ENCODE results near the gene SLC12A5. TPM values are rescaled to one million over a fixed set of nuclear protein-coding genes. Genes with fewer than 3 reads are reported as not detected.

The SLC12A5 gene
- total RNA-seq, 1 donor from 2014 or later: 9.6 TPM

DNA sequence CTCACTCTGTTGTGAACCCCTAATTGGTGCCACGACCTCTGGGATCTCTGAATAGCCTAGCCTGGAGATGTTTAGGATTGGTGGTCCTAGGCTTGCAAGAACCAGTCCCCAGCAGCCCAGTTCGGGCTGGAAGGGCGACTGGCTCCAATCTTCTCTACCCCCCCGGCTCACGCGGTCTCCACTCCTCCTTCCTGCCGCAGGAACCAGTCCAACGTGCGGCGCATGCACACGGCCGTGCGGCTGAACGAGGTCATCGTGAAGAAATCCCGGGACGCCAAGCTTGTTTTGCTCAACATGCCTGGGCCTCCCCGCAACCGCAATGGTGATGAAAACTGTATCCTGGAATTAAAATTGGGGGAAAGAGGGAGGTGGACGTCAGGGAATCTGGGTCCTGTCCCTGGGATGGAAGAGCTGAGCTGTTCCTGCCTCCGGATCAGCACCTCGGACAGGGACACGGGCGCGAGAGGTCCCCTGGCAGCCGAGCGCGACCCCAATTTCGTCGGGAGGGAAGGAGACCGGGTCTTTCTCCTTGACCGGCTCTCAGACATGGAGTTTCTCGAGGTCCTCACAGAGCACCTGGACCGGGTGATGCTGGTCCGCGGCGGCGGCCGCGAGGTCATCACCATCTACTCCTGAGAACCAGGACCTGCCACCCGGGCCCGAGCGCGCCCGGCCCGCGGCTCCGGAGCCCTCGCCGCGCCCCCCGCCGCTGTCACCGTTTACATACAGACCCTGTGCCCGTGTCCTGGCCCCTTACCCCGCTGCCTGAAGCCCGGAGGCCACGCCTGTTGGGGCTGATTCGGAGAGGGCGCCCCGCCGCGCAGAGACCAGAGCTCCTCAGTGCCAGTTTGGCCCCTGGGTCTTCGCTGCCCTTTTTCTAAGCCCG, 28.2 kb downstream of the SLC12A5 start:
- Mint-ChIP-seq H3K27ac (ENCODE audit: unreplicated experiment) (no peak overlapping the region), H3K27me3 (ENCODE audit: low read depth) (peaks cover 77% of the 10 kb centered on the region), H3K4me3 (no peak overlapping the region), H3K36me3 (ENCODE audit: low read depth) (peaks cover 21% of the 10 kb centered on the region), H3K4me1 (peaks cover 17% of the 10 kb centered on the region), H3K9me3 (no peaks in the 10 kb centered on the region)
- TF ChIP-seq, protein P1, sequence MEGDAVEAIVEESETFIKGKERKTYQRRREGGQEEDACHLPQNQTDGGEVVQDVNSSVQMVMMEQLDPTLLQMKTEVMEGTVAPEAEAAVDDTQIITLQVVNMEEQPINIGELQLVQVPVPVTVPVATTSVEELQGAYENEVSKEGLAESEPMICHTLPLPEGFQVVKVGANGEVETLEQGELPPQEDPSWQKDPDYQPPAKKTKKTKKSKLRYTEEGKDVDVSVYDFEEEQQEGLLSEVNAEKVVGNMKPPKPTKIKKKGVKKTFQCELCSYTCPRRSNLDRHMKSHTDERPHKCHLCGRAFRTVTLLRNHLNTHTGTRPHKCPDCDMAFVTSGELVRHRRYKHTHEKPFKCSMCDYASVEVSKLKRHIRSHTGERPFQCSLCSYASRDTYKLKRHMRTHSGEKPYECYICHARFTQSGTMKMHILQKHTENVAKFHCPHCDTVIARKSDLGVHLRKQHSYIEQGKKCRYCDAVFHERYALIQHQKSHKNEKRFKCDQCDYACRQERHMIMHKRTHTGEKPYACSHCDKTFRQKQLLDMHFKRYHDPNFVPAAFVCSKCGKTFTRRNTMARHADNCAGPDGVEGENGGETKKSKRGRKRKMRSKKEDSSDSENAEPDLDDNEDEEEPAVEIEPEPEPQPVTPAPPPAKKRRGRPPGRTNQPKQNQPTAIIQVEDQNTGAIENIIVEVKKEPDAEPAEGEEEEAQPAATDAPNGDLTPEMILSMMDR (conservative IDR thresholded peaks at IDR 0.05): no peak
- peak; percentile 65 for DNase-seq (ENCODE audit: low read depth, low spot score)

DNA sequence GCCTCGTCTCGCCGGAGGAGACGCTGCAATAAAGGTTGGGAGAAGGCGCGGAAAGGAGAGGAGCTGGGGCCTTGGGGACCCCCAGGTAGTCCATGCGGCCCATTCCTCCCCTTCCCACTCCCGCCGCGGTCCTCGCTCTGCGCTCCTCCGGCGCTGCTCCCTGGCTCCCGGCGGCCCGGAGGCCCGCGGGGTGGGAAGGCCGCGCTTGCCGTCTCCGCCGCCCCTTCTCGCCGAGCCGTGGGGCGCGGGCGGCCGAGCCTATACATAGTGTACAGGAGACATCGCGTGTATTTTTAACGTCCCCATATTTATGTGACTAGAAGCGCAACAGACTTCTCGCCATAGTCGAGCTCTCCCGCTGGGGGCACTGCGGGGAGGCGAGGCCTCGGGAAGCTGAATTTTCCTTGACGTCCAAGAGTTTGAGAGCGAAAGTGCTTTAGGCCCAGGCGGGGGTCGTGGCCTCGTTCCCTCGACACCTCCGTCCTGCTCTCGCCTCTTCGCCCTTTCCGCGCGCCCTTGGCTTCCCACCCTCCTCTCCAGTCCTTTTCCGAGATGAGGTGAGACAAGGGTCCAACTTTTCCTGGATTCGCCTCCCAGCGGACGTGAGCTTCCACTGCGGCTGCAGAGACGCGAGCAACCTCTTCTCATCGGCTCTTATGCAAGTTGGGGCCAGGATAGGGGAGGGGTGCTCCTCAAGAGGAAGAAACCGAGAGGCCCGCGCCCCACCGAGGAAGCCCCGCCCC, 29.0 kb downstream of the SLC12A5 start:
- peaks cover 26% of the 10 kb centered on the region for H3K36me3 Mint-ChIP-seq (ENCODE audit: low read depth)
- H3K27ac Mint-ChIP-seq (ENCODE audit: unreplicated experiment): no peak overlapping the region
- no peaks in the 10 kb centered on the region for H3K9me3 Mint-ChIP-seq
- TF ChIP-seq, protein P1 (conservative IDR thresholded peaks at IDR 0.05): peak; percentile 61
- H3K4me1 Mint-ChIP-seq: peaks cover 17% of the 10 kb centered on the region
- H3K27me3 Mint-ChIP-seq (ENCODE audit: low read depth): peaks cover 71% of the 10 kb centered on the region
- H3K4me3 Mint-ChIP-seq: peak overlapping the region; percentile 72
- DNase-seq (ENCODE audit: low read depth, low spot score): peak; percentile 45

DNA sequence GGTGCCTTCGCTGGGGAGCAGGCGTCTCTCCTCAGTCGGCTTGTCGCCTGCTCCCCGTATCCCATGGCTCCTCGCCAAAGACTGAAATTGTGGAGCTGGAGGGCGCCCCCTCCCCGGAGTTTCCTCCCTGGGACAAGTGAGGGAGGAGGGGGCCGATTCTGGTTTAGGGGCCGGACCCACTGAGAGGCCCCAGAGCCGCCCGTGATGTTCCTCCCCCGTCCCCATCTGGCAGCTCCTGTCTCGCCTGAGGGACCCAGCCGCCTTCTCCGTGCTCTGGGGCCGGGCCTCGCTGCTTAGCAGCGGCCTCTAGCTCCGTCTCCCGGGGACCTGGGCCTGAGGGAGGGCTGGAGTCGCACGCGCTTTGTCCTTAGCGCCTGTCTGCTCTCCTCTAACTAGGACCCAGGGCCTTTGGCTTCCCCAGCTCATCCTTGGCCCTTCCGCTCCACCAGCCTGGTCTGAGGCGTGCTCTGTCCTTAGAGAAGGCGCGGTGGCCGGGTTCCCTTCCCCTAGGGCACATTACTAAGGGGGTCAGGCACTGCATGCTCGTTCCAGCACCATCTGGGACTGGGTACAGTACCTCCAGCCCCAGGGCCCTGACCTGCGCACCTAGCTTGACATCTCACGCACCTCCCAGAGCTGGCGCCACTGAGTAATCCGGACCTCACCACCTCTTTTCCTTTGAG, 29.7 kb downstream of the SLC12A5 start:
- peak; percentile 32 for DNase-seq (ENCODE audit: low read depth, low spot score)
- Mint-ChIP-seq H3K9me3 (no peaks in the 10 kb centered on the region), H3K36me3 (ENCODE audit: low read depth) (peaks cover 30% of the 10 kb centered on the region), H3K4me1 (peaks cover 17% of the 10 kb centered on the region), H3K27ac (ENCODE audit: unreplicated experiment) (no peak overlapping the region), H3K27me3 (ENCODE audit: low read depth) (peaks cover 63% of the 10 kb centered on the region), H3K4me3 (peak overlapping the region; percentile 56)
- TF ChIP-seq, protein P1 (conservative IDR thresholded peaks at IDR 0.05): no peak

DNA sequence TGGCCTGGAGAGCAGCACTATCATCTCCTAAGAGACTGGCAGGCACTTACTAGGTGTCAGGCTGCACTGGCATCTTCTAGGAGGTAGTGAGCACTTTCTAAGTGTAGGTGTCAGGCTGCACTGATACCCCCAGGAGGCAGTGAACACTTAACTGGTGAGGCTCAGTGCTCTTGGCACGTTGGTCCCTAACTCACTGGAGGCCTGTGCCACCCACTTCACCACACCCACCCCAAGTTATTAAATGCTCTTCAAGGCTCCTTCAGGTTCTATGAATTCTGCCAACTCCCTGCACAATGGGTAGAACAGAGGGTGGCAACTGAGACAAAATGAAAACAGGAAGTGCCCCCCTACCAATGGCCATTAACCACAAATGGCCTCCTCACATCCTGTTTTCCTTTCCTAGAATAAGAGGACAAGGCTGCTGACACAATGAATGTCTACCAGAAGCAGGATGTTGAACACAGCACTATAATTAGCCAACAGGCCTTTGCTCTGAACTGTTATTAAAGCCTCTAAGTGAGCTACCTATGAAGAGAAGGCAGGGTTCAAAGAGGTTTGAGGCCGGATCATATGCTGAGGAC, 31.4 kb downstream of the SLC12A5 start:
- H3K36me3 Mint-ChIP-seq (ENCODE audit: low read depth): peaks cover 38% of the 10 kb centered on the region
- no peaks in the 10 kb centered on the region for H3K9me3 Mint-ChIP-seq
- TF ChIP-seq, protein P1 (conservative IDR thresholded peaks at IDR 0.05): no peak
- no peak overlapping the region for H3K4me3 Mint-ChIP-seq
- peaks cover 17% of the 10 kb centered on the region for H3K4me1 Mint-ChIP-seq
- DNase-seq (ENCODE audit: low read depth, low spot score): no peak
- peaks cover 49% of the 10 kb centered on the region for H3K27me3 Mint-ChIP-seq (ENCODE audit: low read depth)
- no peak overlapping the region for H3K27ac Mint-ChIP-seq (ENCODE audit: unreplicated experiment)

DNA sequence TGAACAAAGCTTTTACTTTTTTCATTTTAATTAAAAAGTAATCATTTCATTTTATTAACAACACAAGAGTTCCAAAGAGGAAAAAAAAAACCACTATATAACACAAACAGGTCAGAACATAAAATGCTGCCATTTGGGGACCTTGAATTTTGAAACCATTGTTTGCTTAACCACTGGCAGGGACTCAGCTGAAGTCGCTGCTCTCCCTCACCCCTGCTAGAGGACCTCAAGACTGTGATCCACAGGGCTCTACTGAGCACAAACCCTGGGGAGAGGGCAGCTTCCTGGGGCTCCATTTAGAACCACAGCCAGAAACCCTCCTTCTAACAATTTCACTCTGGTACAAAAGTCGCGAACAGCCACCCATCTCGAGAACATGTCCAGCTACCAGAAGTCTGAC, 32.0 kb downstream of the SLC12A5 start:
- TF ChIP-seq, protein P1 (conservative IDR thresholded peaks at IDR 0.05): no peak
- H3K27me3 Mint-ChIP-seq (ENCODE audit: low read depth): peaks cover 43% of the 10 kb centered on the region
- H3K36me3 Mint-ChIP-seq (ENCODE audit: low read depth): peaks cover 41% of the 10 kb centered on the region
- H3K4me3 Mint-ChIP-seq: no peak overlapping the region
- no peak for DNase-seq (ENCODE audit: low read depth, low spot score)
- no peak overlapping the region for H3K27ac Mint-ChIP-seq (ENCODE audit: unreplicated experiment)
- peaks cover 17% of the 10 kb centered on the region for H3K4me1 Mint-ChIP-seq
- no peaks in the 10 kb centered on the region for H3K9me3 Mint-ChIP-seq
